Stomach (tissue), 9 donors: ENCODE measurements around the gene STPG2. TPM values are rescaled to one million over a fixed set of nuclear protein-coding genes. Genes with fewer than 3 reads are reported as not detected.
"Not testable (repeated sequence)": the region's sequence is repeated elsewhere in the genome, so short reads cannot be mapped to it uniquely, and the experiment has no call there.

Experiments used
- DNase-seq, 2 donors: peaks; one replicate each; pipeline versions ENCODE4 v3.0.0 to v3.0.0-alpha.2; 2013 to 2019
- H3K27ac ChIP-seq, 5 donors: fragments of 200-600 bp in 4 of 5; sonication (generic) in 4 of 5; one replicate each; pipeline ENCODE4 v1.5.1; 2013 to 2019; ENCODE audit warnings: mild to moderate bottlenecking in 1 of 5, moderate library complexity in 1 of 5
- H3K27me3 ChIP-seq, 3 donors: fragments of 200-600 bp; sonication (generic); one replicate each; pipeline ENCODE4 v1.5.1; 2017 to 2019; ENCODE audit warnings: mixed run types in 1 of 3
- H3K36me3 ChIP-seq, 4 donors: fragments of 200-600 bp; sonication (generic); 1 replicate in 3 of 4; 2 replicates in 1 of 4; pipeline ENCODE4 v1.5.1; 2016 to 2019
- H3K4me1 ChIP-seq, 4 donors: fragments of 200-600 bp; sonication (generic); one replicate each; pipeline ENCODE4 v1.5.1; 2016 to 2019
- H3K4me3 ChIP-seq, 4 donors: fragments of 200-600 bp; sonication (generic) in 3 of 4; one replicate each; pipeline ENCODE4 v1.5.1; 2016 to 2019; ENCODE audit warnings: mild to moderate bottlenecking in 1 of 4
- H3K9me3 ChIP-seq, 4 donors: fragments of 200-600 bp; sonication (generic); one replicate each; pipeline ENCODE4 v1.5.1; 2016 to 2019
- CTCF ChIP-seq, 7 experiments: fragments of 450-650 bp in 4 of 7; fragments of 200-600 bp in 3 of 7; sonication (generic) in 3 of 7; IDR thresholded peaks; one replicate each; pipeline ENCODE4 v1.5.1; 2016 to 2019; ENCODE audit warnings: antibody characterized with exemption in 7 of 7, control low read depth in 2 of 7, mild to moderate bottlenecking in 1 of 7
- EP300 ChIP-seq: sonication (generic); formaldehyde crosslinking; IDR thresholded peaks from one replicate; pipeline ENCODE4 v1.6.1; 2017; ENCODE audit warnings: antibody characterized with exemption
- POLR2A ChIP-seq, 4 donors: fragments of 450-650 bp; IDR thresholded peaks; one replicate each; pipeline ENCODE4 v1.6.1; 2016; ENCODE audit warnings: antibody characterized with exemption in 4 of 4, control low read depth in 2 of 4, mild to moderate bottlenecking in 1 of 4, moderate library complexity in 1 of 4
- POLR2AphosphoS5 ChIP-seq, 3 donors: sonication (generic); formaldehyde crosslinking; IDR thresholded peaks; one replicate each; pipeline ENCODE4 v1.6.1; 2016; ENCODE audit warnings: antibody characterized with exemption in 3 of 3
- WGBS, 5 donors: extraction: QIAGEN DNeasy Blood & Tissue Kit in 3 of 5; methylation state at CpG; one replicate each; pipeline versions ENCODE4 v1.1.5 to v1.1.7; 2013 to 2018; 5-methylcytosine and 5-hydroxymethylcytosine counted together
- intact Hi-C: fragments of 100-400 bp; cut with DNase I; formaldehyde crosslinking; loops from one replicate; pipeline ENCODE4 v1.15.1; 2023; ENCODE audit warnings: low total_unique reads
- polyA plus RNA-seq, 3 donors: library from polyadenylated mRNA; stranded (reverse); fragments of 200-250 nt; gene quantifications; one replicate each; pipeline ENCODE4 v1.2.3, GENCODE V29; 2013
- total RNA-seq, 5 donors: library from RNA; depleted of rRNA; stranded (reverse); fragments of >200 nt; gene quantifications; one replicate each; pipeline versions ENCODE4 v1.1.0 to v1.2.3, GENCODE V29; 2014 to 2016
- donor health status: healthy with polysubstance abuse.
- donor health status: Bipolar disorder and iron deficiency.
- donor health status: healthy.

The STPG2 gene
- total and polyA plus RNA-seq, 8 donors, result 0.05 to 0.89 (median 0.49) TPM; not detected in 4

DNA sequence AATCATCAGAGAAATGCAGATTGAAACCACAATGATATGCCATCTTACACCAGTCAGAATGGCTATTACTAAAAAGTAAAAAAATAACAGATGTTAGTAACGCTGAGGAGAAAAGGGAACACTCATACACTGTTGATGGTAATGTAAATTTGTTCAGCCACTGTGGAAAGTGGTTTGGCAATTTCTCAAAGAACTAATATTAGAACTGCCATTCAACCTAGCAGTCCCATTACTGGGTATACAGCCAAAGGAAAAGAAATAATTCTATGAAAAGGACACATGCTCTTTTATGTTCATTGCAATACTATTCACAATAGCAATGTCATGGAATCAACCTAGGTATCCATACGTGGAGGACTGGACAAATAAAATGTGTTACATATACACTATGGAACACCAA is 566.3 kb downstream of the STPG2 start:
- H3K4me3 ChIP-seq, result no peak overlapping the region
- no peaks in the 10 kb centered on the region for H3K36me3 ChIP-seq
- H3K9me3 ChIP-seq, result peaks cover 0 to 6% (median 0%) of the 10 kb centered on the region in 4 donors
- TF ChIP-seq EP300 (no peak), POLR2AphosphoS5 (IDR thresholded peaks at IDR 0.05) (no peak), POLR2A (IDR thresholded peaks at IDR 0.05) (no peak), CTCF (IDR thresholded peaks at IDR 0.05) (no peak)
- H3K27ac ChIP-seq, result no peak overlapping the region
- 36 to 68% (median 44%) methylated on average over 2 of the region's 2 CpGs for whole genome bisulfite sequencing, 5 donors
- no peaks in the 10 kb centered on the region for H3K27me3 ChIP-seq
- intact Hi-C loops, result no loop called here
- H3K4me1 ChIP-seq, result no peaks in the 10 kb centered on the region
- no peak for DNase-seq

DNA sequence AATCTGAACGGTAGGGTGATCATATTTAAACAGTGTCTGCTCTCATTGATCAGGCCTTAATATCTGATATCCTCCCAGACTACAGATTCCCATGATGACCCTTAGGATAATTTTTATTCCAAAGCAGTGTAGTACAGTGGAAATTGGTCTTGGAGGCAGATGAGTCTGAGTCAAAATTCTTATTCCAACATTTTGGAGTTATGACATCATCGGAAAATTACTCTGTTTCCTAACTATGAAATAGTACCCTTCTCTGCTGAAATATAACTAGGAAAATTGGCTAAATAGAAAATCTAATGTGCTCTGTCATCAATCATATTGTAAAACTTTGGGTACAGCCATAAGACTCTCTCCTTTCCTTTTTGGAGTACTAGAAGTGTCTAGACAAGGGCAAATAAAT is 583.3 kb downstream of the STPG2 start:
- no peaks in the 10 kb centered on the region for H3K36me3 ChIP-seq
- no peak for TF ChIP-seq POLR2AphosphoS5 (IDR thresholded peaks at IDR 0.05)
- no peak overlapping the region for H3K4me3 ChIP-seq
- intact Hi-C loops, result no loop called here
- 76 to 89% (median 81%) methylated on average over 2 of the region's 2 CpGs for WGBS, 5 donors
- no peak overlapping the region for H3K27ac ChIP-seq
- no peaks in the 10 kb centered on the region for H3K27me3 ChIP-seq
- H3K9me3 ChIP-seq, result peaks cover 0 to 10% (median 3%) of the 10 kb centered on the region in 4 donors
- no peaks in the 10 kb centered on the region for H3K4me1 ChIP-seq
- no peak for DNase-seq

DNA sequence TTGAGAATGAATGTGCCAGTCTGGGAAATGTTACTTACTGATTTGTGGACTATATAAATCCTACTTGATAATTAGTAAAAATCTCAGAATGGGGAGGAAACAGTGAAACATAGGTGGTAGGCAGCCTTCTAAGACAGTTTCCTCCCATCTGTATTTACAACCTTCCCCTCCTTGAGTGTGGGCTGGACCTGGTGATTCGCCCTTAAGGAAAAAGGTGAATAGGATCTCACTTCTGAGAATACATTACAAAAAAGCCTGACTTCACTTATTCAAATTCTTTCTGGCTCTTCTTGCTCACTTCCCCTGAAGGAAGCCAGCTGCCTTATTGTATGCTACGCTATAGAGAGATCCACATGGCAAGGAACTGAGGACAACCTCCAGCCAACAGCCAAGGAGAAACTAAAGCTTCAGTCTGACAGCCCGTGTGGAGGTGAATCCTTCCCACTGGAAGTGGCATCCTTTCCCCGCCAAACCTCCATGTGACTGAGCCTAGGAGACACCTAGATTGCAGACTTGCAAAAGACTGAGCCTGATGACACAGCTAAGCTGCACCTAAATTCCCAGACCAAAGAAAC is 585.0 kb downstream of the STPG2 start:
- H3K27me3 ChIP-seq, result no peaks in the 10 kb centered on the region
- no peak for TF ChIP-seq EP300
- no peak for TF ChIP-seq POLR2A (IDR thresholded peaks at IDR 0.05)
- TF ChIP-seq POLR2AphosphoS5 (IDR thresholded peaks at IDR 0.05), result no peak
- no peak for TF ChIP-seq CTCF (IDR thresholded peaks at IDR 0.05)
- intact Hi-C loops, result no loop called here
- WGBS, 5 donors, result 66 to 83% (median 75%) methylated on average over 4 of the region's 4 CpGs
- H3K9me3 ChIP-seq, result peaks cover 0 to 5% (median under 1%) of the 10 kb centered on the region in 4 donors
- H3K4me3 ChIP-seq, result no peak overlapping the region
- H3K27ac ChIP-seq, result no peak overlapping the region
- DNase-seq, result no peak
- no peaks in the 10 kb centered on the region for H3K36me3 ChIP-seq
- H3K4me1 ChIP-seq, result no peaks in the 10 kb centered on the region

DNA sequence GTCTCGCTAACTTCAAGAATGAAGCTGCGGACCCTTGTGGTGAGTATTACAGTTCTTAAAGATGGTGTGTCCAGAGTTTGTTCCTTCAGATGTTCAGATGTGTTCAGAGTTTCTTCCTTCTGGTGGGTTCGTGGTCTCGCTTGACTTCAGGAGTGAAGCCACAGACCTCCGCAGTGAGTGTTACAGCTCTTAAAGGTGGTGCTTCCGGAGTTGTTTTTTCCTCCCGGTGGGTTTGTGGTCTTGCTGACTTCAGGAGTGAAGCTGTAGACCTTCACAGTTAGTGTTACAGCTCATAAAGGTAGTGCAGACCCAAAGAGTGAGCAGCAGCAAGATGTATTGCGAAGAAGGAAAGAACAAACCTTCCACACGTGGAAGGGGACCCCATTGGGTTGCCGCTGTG is 592.6 kb downstream of the STPG2 start:
- peaks cover 0 to 16% (median 8%) of the 10 kb centered on the region in 4 donors for H3K9me3 ChIP-seq
- H3K4me1 ChIP-seq, H3K27me3 ChIP-seq, intact Hi-C loops, H3K4me3 ChIP-seq, H3K36me3 ChIP-seq, H3K27ac ChIP-seq, DNase-seq: not testable (repeated sequence)
- WGBS, 5 donors, result 74 to 89% (median 83%) methylated on average over 9 to 10 of the region's 10 CpGs

DNA sequence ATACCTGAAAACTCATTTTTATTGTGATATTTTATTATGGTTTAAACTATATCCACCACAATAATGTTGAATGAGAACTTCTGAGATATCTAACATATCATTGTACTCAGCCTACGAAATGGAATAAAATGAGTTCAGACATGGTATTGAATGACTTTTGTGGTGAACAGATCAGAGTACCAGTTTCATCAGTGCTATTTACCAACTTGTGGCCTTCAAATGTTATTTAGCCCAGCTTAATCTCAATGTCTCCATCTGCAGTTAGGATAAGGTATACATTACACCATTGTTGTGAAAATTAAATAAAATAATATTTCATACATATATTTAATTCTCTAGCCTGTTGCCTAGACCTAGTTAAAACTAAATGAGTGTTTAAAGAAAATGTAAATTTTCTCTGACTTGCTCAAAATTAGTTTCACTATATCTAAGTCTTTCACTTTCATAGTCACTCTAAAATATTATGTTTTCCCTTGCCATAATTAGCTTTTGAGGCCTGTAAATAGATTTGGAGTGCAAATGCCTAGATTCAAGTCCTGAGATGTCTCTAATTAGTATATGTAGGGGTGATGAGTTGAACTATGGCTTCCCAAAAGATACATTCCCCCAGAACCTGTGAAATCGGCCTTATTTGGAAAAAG is 594.2 kb downstream of the STPG2 start:
- no peaks in the 10 kb centered on the region for H3K27me3 ChIP-seq
- no peak overlapping the region for H3K4me3 ChIP-seq
- H3K9me3 ChIP-seq, result peaks cover 0 to 16% (median 8%) of the 10 kb centered on the region in 4 donors
- H3K36me3 ChIP-seq, result no peaks in the 10 kb centered on the region
- H3K27ac ChIP-seq, result no peak overlapping the region
- DNase-seq, result no peak
- no peaks in the 10 kb centered on the region for H3K4me1 ChIP-seq
- 79 to 95% (median 87%) methylated on average over 2 of the region's 2 CpGs for WGBS, 5 donors
- no peak for TF ChIP-seq EP300
- TF ChIP-seq POLR2AphosphoS5 (IDR thresholded peaks at IDR 0.05), result no peak
- TF ChIP-seq POLR2A (IDR thresholded peaks at IDR 0.05), result no peak
- TF ChIP-seq CTCF (IDR thresholded peaks at IDR 0.05), result no peak
- intact Hi-C loops, result no loop called here
